Suprapubic skin (tissue), 4 donors: Measurements from ENCODE around the gene PSMG4. TPM values are rescaled to one million over a fixed set of nuclear protein-coding genes. Genes with fewer than 3 reads are reported as not detected.

ENCODE experiments used
- DNase-seq, 2 donors: peaks; one replicate each; pipeline ENCODE4 v3.0.0-alpha.2; 2019; ENCODE audit warnings: low spot score in 2 of 2
- H3K27ac ChIP-seq: fragments of 200-600 bp; sonication (generic); one replicate; pipeline ENCODE4 v1.5.1; 2019
- H3K27me3 ChIP-seq: fragments of 200-600 bp; sonication (generic); one replicate; pipeline ENCODE4 v1.5.1; 2019
- H3K36me3 ChIP-seq: fragments of 200-600 bp; sonication (generic); one replicate; pipeline ENCODE4 v1.5.1; 2019
- H3K4me1 ChIP-seq: fragments of 200-600 bp; sonication (generic); one replicate; pipeline ENCODE4 v1.5.1; 2019
- H3K4me3 ChIP-seq: fragments of 200-600 bp; sonication (generic); one replicate; pipeline ENCODE4 v1.5.1; 2019; ENCODE audit warnings: mild to moderate bottlenecking
- H3K9me3 ChIP-seq: fragments of 200-600 bp; sonication (generic); one replicate; pipeline ENCODE4 v1.5.1; 2019
- EP300 ChIP-seq: sonication (generic); formaldehyde crosslinking; IDR thresholded peaks from one replicate; pipeline ENCODE4 v1.6.1; 2017; ENCODE audit warnings: antibody characterized with exemption
- POLR2A ChIP-seq, 2 donors: fragments of 450-650 bp; IDR thresholded peaks; one replicate each; pipeline ENCODE4 v1.6.1; 2017; ENCODE audit warnings: antibody characterized with exemption in 2 of 2, mild to moderate bottlenecking in 2 of 2, moderate library complexity in 2 of 2
- POLR2AphosphoS5 ChIP-seq, 3 donors: sonication (generic); formaldehyde crosslinking; IDR thresholded peaks; one replicate each; pipeline ENCODE4 v1.6.1; 2017; ENCODE audit warnings: antibody characterized with exemption in 3 of 3
- WGBS: methylation state at CpG from one replicate; pipeline ENCODE4 v1.1.5; 2018; 5-methylcytosine and 5-hydroxymethylcytosine counted together
- total RNA-seq, 4 donors: library from RNA; depleted of rRNA; stranded (reverse); fragments of >200 nt; gene quantifications; one replicate each; pipeline ENCODE4 v1.1.0, GENCODE V29; 2016
- TF ChIP-seq, protein P1 (sequence below), 2 donors: fragments of 200-600 bp in 1 of 2; fragments of 450-650 bp in 1 of 2; sonication (generic) in 1 of 2; IDR thresholded peaks; one replicate each; pipeline ENCODE4 v1.5.1; 2016 to 2019; ENCODE audit warnings: antibody characterized with exemption in 2 of 2, mild to moderate bottlenecking in 1 of 2, moderate library complexity in 1 of 2

Gene PSMG4, protein sequence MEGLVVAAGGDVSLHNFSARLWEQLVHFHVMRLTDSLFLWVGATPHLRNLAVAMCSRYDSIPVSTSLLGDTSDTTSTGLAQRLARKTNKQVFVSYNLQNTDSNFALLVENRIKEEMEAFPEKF
- 10 to 100 TPM; 11.4 to 32.6 (median 21.1) TPM for total RNA-seq

GRCh38 chr6:3258720-3259490 lies at the start of gene PSMG4:
Gene PSMG4, plus strand, starts transcription at chr6:3258947. Its CDS starts 76 bp downstream, at chr6:3259023.
- WGBS = 4% methylated on average over 5 of the region's 80 CpGs
- Histone ChIP-seq H3K36me3 (peaks cover 5% of the 10 kb centered on the region), H3K27ac (peak within 1 kb of the TSS; percentile 82), H3K4me1 (peaks cover 38% of the 10 kb centered on the region), H3K4me3 (peak within 1 kb of the TSS; percentile 96), H3K9me3 (no peaks in the 10 kb centered on the region), H3K27me3 (no peaks in the 10 kb centered on the region)
- TF ChIP-seq POLR2A (IDR thresholded peaks at IDR 0.05) (no peak), POLR2AphosphoS5 (IDR thresholded peaks at IDR 0.05) (peak in 1 of 3 donors; percentile 86), EP300 (no peak)
- peak; percentile 97 for DNase-seq

DNA sequence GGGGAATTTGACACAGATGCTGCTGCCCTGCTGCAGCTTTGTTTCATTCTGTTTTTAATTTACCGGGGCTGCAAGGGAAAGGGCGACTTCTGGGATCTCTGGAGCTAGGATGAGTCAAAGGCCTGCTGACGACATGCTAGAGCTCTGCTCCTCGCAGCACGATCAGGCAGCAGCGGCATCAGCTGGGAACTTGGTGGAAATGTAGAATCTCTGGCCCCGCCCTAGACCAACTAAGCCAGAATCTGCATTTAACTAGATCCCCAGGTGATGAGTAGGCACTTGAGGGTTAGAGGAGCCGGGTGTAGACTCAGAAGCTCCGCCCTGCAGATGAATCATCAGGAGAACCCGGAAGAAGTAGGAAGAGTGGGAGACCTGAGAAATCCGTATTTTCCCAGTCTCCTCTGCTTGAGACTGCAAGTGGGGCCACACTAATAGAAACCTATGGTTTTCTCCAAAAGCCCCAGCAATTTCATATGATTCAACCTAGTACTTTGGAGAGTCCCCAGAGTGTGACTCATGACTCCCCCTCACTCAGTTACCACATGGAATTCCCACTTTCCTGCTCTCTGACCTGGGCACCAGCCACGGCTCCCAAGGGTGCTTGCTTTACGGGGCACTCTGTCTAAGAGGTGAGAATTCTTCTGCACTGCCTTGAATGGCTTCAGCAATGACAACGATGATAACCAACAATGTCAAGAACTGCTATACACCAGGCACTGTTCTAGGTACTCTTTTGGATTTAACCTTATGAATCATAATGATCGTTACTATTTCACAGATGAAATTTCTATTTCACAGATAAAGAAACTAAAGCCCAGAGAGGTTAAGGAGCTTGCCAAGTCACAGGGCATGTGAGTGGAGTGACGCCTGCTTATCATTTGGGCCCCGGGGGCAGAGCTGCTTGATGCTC lies 49.4 kb upstream of the PSMG4 start:
- 28% methylated on average over 17 of the region's 17 CpGs for WGBS
- Histone ChIP-seq H3K27me3 (no peaks in the 10 kb centered on the region), H3K36me3 (no peaks in the 10 kb centered on the region), H3K9me3 (no peaks in the 10 kb centered on the region), H3K27ac (peak overlapping the region; percentile 91), H3K4me3 (no peak overlapping the region), H3K4me1 (peaks cover 45% of the 10 kb centered on the region)
- no peak for DNase-seq
- TF ChIP-seq POLR2AphosphoS5 (IDR thresholded peaks at IDR 0.05) (peak in 1 of 3 donors; percentile 44), EP300 (no peak)

- TF ChIP-seq EP300 (no peak), POLR2AphosphoS5 (IDR thresholded peaks at IDR 0.05) (no peak), POLR2A (IDR thresholded peaks at IDR 0.05) (no peak)
- TF ChIP-seq, protein P1, sequence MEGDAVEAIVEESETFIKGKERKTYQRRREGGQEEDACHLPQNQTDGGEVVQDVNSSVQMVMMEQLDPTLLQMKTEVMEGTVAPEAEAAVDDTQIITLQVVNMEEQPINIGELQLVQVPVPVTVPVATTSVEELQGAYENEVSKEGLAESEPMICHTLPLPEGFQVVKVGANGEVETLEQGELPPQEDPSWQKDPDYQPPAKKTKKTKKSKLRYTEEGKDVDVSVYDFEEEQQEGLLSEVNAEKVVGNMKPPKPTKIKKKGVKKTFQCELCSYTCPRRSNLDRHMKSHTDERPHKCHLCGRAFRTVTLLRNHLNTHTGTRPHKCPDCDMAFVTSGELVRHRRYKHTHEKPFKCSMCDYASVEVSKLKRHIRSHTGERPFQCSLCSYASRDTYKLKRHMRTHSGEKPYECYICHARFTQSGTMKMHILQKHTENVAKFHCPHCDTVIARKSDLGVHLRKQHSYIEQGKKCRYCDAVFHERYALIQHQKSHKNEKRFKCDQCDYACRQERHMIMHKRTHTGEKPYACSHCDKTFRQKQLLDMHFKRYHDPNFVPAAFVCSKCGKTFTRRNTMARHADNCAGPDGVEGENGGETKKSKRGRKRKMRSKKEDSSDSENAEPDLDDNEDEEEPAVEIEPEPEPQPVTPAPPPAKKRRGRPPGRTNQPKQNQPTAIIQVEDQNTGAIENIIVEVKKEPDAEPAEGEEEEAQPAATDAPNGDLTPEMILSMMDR (IDR thresholded peaks at IDR 0.05) = no peak
- Histone ChIP-seq H3K9me3 (no peaks in the 10 kb centered on the region), H3K36me3 (no peaks in the 10 kb centered on the region), H3K27me3 (no peaks in the 10 kb centered on the region), H3K4me1 (peaks cover 45% of the 10 kb centered on the region), H3K4me3 (no peak overlapping the region), H3K27ac (peak overlapping the region; percentile 91)
- DNase-seq = no peak
- 92% methylated on average over 9 of the region's 9 CpGs for WGBS
Measured at GRCh38 chr6:3210024-3210610, 48.6 kb upstream of the PSMG4 start.

DNA sequence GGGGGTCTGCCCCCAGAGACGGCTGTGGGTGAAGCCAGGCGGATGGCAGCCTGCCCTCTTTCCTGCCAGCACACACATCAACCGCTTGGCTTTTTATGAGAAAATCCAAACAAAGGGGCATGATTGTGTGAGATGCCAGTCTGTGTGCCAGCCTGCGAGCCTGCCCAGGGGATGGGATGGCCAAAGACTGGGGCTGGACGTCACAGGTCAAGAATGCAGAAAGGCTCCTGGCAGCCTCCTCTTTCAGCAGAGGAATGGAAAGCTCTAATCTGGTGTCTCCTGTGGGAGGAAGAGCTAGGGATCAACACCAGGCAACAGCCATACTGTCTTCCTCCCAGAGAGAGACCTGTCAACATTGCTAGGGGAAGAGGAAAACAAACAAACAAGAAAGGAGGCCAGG lies 47.1 kb upstream of the PSMG4 start:
- DNase-seq = no peak
- peaks cover 33% of the 10 kb centered on the region for H3K4me1 ChIP-seq
- no peaks in the 10 kb centered on the region for H3K36me3 ChIP-seq
- H3K27ac ChIP-seq = no peak overlapping the region
- H3K9me3 ChIP-seq = no peaks in the 10 kb centered on the region
- no peaks in the 10 kb centered on the region for H3K27me3 ChIP-seq
- H3K4me3 ChIP-seq = no peak overlapping the region
- no peak for TF ChIP-seq POLR2AphosphoS5 (IDR thresholded peaks at IDR 0.05)
- TF ChIP-seq EP300 = no peak
- TF ChIP-seq, protein P1 (IDR thresholded peaks at IDR 0.05) = no peak
- TF ChIP-seq POLR2A (IDR thresholded peaks at IDR 0.05) = no peak
- WGBS = 82% methylated on average over 5 of the region's 5 CpGs

DNA sequence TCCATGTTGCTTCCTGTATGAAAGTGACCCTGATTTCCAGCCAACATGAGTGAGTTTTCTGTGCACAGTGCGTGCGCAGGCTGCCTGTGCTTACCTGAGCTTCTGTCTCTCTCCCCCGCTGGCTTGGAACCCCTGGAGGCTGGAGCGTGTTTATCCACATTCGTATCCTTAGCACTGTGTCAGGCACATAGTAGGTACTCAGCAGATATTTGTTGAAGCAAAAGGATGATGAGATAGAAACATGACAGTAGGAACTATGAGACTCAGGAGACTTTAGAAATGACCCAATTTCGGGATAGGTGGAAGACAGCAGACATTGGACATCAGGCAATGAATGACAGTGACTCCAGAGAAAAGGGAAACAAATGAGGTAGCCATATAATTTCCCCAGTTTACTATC lies 46.5 kb upstream of the PSMG4 start:
- Histone ChIP-seq H3K4me3 (no peak overlapping the region), H3K27ac (no peak overlapping the region), H3K4me1 (peaks cover 27% of the 10 kb centered on the region), H3K36me3 (no peaks in the 10 kb centered on the region), H3K9me3 (no peaks in the 10 kb centered on the region), H3K27me3 (no peaks in the 10 kb centered on the region)
- TF ChIP-seq EP300 (no peak), POLR2AphosphoS5 (IDR thresholded peaks at IDR 0.05) (no peak)
- WGBS = 98% methylated on average over 6 of the region's 6 CpGs
- DNase-seq = no peak

GRCh38 chr6:3213334-3213695 lies 45.4 kb upstream of the PSMG4 start:
- WGBS = 82% methylated on average over 2 of the region's 2 CpGs
- TF ChIP-seq, protein P1 (IDR thresholded peaks at IDR 0.05) = no peak
- TF ChIP-seq POLR2A (IDR thresholded peaks at IDR 0.05) (no peak), EP300 (no peak), POLR2AphosphoS5 (IDR thresholded peaks at IDR 0.05) (no peak)
- no peak overlapping the region for H3K27ac ChIP-seq
- no peaks in the 10 kb centered on the region for H3K27me3 ChIP-seq
- H3K9me3 ChIP-seq = no peaks in the 10 kb centered on the region
- H3K4me3 ChIP-seq = no peak overlapping the region
- H3K4me1 ChIP-seq = peaks cover 16% of the 10 kb centered on the region
- H3K36me3 ChIP-seq = no peaks in the 10 kb centered on the region
- no peak for DNase-seq
